ENCODE results near the gene TGM3. TPM values are rescaled to one million over a fixed set of nuclear protein-coding genes. Genes with fewer than 3 reads are reported as not detected.

The TGM3 gene
- total RNA-seq, 1 donor from 2014 or later = not detected

DNA sequence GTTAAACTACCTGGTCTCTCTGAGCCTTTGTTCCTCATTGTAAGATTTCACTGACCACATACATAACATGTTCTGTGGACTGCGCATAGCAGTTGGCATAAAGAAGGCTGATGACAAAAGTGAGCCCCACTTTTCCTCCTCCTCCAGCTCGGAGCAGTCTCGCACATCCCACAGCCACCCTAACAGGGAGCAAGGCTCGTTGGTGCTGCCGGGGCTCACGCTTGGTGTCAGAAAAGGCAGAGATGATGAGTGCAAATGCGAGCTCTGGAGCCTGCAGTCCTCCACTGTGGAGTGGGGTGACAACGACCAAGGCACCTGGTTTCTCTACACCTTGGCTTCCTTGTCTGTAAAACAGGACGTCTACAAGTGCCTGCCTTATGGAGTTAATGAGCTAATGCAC, 9.7 kb downstream of the TGM3 start:
- Histone ChIP-seq H3K4me3 (no peak overlapping the region), H3K36me3 (no peaks in the 10 kb centered on the region), H3K9me3 (replicated peaks) (no peaks in the 10 kb centered on the region), H3K4me1 (no peaks in the 10 kb centered on the region), H3K27ac (replicated peaks) (no peak overlapping the region), H3K27me3 (ENCODE audit: low read depth) (peaks cover 54% of the 10 kb centered on the region)
- TF ChIP-seq, protein P1, sequence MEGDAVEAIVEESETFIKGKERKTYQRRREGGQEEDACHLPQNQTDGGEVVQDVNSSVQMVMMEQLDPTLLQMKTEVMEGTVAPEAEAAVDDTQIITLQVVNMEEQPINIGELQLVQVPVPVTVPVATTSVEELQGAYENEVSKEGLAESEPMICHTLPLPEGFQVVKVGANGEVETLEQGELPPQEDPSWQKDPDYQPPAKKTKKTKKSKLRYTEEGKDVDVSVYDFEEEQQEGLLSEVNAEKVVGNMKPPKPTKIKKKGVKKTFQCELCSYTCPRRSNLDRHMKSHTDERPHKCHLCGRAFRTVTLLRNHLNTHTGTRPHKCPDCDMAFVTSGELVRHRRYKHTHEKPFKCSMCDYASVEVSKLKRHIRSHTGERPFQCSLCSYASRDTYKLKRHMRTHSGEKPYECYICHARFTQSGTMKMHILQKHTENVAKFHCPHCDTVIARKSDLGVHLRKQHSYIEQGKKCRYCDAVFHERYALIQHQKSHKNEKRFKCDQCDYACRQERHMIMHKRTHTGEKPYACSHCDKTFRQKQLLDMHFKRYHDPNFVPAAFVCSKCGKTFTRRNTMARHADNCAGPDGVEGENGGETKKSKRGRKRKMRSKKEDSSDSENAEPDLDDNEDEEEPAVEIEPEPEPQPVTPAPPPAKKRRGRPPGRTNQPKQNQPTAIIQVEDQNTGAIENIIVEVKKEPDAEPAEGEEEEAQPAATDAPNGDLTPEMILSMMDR (IDR thresholded peaks at IDR 0.05; ENCODE audit: borderline replicate concordance) = no peak
- intact Hi-C loops (cut with micrococcal nuclease) = no loop called here
- DNase-seq = no peak

DNA sequence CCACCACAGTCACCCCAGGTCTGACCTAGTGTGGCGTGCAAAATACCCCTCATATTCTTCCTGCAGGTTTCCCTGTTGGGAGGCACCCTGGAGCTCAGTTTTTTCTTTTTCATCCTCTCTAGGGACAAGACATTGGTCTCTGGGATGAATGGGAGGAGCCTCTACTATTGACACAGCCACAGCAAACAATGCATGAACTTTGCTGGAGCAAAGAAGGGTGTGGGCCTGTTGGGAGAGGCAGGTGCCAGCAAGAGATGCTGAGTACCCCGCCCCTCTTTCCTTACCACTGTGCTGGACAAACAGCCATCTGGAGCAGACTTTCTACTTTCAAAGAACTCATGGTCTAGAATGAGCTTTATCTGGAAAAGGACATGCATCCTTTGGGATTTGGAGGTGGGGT, 10.1 kb downstream of the TGM3 start:
- H3K4me1 ChIP-seq = no peaks in the 10 kb centered on the region
- no peak for DNase-seq
- no peaks in the 10 kb centered on the region for H3K9me3 ChIP-seq (replicated peaks)
- H3K27me3 ChIP-seq (ENCODE audit: low read depth) = peaks cover 52% of the 10 kb centered on the region
- H3K4me3 ChIP-seq = no peak overlapping the region
- no peak overlapping the region for H3K27ac ChIP-seq (replicated peaks)
- H3K36me3 ChIP-seq = no peaks in the 10 kb centered on the region
- intact Hi-C loops (cut with micrococcal nuclease) = no loop called here
- TF ChIP-seq, protein P1 (IDR thresholded peaks at IDR 0.05; ENCODE audit: borderline replicate concordance) = no peak

DNA sequence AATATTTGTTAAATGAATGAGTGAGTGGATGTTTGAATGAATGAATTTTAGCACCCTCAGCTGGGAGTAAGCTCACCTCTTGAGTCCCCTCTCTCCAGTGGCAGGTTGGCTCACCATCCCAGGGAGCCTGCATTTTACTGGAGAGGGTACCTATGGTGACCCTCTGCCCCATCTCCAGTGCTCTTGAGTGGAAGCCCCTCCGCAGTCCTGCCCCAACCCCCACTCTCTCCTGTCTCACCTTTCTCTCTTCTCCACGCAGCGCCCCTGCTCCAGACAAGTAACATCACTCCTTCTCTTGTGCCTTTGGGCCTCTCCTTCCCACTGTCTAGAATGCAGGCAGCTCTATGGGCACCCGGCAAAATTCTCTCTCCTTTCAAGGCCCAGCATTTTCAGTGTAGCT, 11.3 kb downstream of the TGM3 start:
- no peaks in the 10 kb centered on the region for H3K4me1 ChIP-seq
- H3K4me3 ChIP-seq = no peak overlapping the region
- intact Hi-C loops (cut with micrococcal nuclease) = no loop called here
- DNase-seq = no peak
- H3K27ac ChIP-seq (replicated peaks) = no peak overlapping the region
- H3K36me3 ChIP-seq = no peaks in the 10 kb centered on the region
- H3K9me3 ChIP-seq (replicated peaks) = no peaks in the 10 kb centered on the region
- H3K27me3 ChIP-seq (ENCODE audit: low read depth) = peaks cover 41% of the 10 kb centered on the region
- TF ChIP-seq, protein P1 (IDR thresholded peaks at IDR 0.05; ENCODE audit: borderline replicate concordance) = no peak

DNA sequence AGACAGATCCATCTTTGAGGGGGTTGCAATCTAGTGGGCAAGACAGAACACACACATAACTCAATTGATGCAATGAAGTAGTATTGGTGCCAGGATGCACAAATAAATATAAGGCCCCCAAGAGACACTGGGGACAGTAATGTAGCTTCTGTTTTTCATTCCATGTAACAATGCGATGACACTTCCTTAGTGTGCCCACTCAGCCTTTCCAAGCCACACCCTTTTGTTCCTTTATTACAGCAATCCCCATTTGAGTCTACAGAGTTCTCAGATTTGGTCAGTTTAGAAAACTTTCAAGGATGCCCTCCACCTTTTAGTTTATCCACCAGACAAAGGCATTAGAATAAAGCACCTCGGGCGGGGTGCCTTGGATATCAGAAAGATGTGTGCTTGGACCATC, 15.5 kb downstream of the TGM3 start:
- intact Hi-C loops (cut with micrococcal nuclease) = no loop called here
- no peaks in the 10 kb centered on the region for H3K4me1 ChIP-seq
- H3K27ac ChIP-seq (replicated peaks) = no peak overlapping the region
- peaks cover 7% of the 10 kb centered on the region for H3K27me3 ChIP-seq (ENCODE audit: low read depth)
- no peaks in the 10 kb centered on the region for H3K36me3 ChIP-seq
- DNase-seq = no peak
- no peaks in the 10 kb centered on the region for H3K9me3 ChIP-seq (replicated peaks)
- H3K4me3 ChIP-seq = no peak overlapping the region
- TF ChIP-seq, protein P1 (IDR thresholded peaks at IDR 0.05; ENCODE audit: borderline replicate concordance) = no peak

DNA sequence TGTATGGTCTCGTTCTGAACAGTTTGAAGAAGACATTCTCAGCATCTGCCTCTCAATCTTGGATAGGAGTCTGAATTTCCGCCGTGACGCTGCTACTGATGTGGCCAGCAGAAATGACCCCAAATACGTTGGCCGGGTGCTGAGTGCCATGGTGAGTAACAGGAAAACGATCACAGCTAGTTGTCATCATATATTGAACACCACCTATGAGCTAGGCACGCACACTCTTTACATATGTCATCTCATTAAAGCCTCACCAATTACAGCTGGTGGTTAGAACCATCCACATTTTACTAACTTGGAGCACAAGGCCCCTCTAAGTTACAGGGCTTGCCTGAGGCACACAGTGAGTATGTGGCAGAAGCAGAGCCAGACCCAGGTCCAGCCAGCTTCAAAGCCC, 17.1 kb downstream of the TGM3 start:
- Histone ChIP-seq H3K36me3 (no peaks in the 10 kb centered on the region), H3K9me3 (replicated peaks) (no peaks in the 10 kb centered on the region), H3K27ac (replicated peaks) (no peak overlapping the region), H3K4me1 (no peaks in the 10 kb centered on the region), H3K27me3 (ENCODE audit: low read depth) (peaks cover 7% of the 10 kb centered on the region), H3K4me3 (no peak overlapping the region)
- TF ChIP-seq, protein P1 (IDR thresholded peaks at IDR 0.05; ENCODE audit: borderline replicate concordance) = no peak
- intact Hi-C loops (cut with micrococcal nuclease) = no loop called here
- no peak for DNase-seq

DNA sequence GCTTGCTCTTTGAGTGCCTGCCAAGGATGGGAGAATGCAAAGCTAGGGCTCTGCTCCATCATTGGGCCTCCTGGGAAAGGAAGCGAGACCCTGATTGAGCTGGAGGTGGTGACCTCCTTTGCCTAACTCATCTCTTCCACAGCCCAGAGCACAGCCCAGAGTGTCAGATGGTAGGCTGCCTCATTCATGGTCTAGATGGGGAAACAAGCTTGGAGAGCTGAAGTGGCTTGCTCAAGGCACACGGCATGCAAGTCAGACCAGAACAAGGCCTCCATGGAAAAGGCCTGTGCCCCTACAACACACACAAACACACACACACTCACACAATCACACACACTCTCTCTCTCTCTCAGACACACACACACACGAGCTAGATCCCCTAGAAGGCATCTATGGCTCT, 17.5 kb downstream of the TGM3 start:
- peaks cover 3% of the 10 kb centered on the region for H3K9me3 ChIP-seq (replicated peaks)
- H3K36me3 ChIP-seq = no peaks in the 10 kb centered on the region
- H3K27me3 ChIP-seq (ENCODE audit: low read depth) = peaks cover 7% of the 10 kb centered on the region
- no peak overlapping the region for H3K27ac ChIP-seq (replicated peaks)
- no peak overlapping the region for H3K4me3 ChIP-seq
- no peak for DNase-seq
- TF ChIP-seq, protein P1 (IDR thresholded peaks at IDR 0.05; ENCODE audit: borderline replicate concordance) = no peak
- H3K4me1 ChIP-seq = no peaks in the 10 kb centered on the region
- intact Hi-C loops (cut with micrococcal nuclease) = no loop called here

Measured in left ventricle myocardium inferior (tissue), 1 donor.